HG03280 (cell line): Measurements from ENCODE around the gene TMEM204.

Experiments
- ATAC-seq: cut with Tn5 transposase; IDR thresholded peaks from one replicate; pipeline ENCODE4 v1.9.1; 2021; ENCODE audit warnings: mild to moderate bottlenecking, moderate library complexity; ENCODE audit not compliant: unreplicated experiment

Gene TMEM204

GRCh38 chr16:1533443-1533951 lies at the start of gene TMEM204:
TSS of gene TMEM204 (plus strand) at chr16:1533666. CDS start at chr16:1534276, 610 bp downstream.
- ATAC-seq: no peak

DNA sequence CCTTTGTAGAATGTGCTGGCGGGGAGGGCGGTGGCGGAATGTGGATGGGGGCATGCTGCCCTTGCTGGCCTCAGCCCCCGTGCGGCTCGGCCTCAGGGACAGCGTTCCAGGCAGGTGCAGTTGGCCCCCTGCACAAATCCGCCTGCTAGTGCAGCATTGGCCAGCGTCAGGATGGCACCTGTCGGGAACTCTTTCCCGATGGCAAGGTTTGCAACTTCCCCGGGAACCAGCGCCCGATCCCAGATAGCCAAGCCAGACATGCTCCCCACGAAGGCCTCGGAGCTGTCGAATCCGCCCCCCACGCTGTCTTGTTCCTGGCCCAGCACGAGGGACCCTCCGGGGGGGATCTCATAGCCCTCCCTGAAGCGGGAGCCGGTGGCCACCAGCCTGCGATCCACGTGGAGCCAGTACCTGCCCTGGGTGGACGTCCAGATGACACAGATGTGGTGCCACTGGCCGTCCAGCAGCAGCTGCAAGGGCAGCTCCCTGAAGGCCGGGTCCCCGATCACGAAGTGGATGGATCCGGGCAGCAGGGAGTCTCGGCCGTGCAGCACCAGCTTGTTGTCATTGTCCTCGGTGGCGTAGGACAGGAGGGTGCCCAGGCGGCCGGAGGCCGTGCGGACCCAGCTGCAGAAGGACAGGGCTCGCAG lies 47.5 kb upstream of the TMEM204 start:
- no peak for ATAC-seq

DNA sequence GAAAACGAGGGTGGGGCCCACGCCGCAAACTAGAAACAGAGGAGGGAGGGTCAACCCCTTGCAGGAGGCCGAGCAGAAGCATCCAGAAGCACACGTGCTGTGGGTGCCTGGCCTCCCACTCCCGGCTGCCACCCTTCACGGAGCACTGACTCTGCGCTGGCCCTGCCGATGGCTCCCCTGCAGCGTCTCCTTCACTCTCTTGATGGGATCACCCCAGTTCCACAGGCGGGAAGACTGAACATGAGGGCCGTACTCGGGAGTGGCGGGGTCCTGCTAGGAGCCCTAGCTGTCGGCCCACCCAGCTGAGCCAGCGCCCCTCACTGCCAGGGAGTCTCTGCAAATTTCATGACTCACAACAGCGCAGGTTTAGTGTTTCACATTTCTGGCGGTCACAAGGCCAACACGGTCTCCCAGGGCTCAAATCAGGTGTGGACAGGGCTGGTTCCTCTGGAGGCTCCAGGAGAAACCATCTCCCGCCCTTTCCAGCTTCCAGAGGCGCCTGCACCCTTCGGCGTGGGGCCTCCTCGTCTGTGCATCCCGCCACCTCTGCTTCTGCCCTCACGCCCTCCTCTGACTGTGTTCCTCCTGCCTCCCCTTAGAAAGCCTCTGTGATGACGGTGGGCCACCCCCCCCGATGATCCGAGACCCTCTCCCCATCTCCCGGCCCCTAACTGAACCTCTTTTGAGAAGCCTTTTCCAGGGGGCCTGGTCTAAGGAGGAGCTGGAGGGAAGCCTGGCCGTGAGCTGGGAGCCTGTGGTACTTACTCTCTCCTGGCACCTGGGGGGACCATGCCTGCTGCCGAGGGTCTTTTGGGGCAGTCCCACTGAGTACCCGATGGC lies 46.7 kb upstream of the TMEM204 start:
- ATAC-seq: no peak

DNA sequence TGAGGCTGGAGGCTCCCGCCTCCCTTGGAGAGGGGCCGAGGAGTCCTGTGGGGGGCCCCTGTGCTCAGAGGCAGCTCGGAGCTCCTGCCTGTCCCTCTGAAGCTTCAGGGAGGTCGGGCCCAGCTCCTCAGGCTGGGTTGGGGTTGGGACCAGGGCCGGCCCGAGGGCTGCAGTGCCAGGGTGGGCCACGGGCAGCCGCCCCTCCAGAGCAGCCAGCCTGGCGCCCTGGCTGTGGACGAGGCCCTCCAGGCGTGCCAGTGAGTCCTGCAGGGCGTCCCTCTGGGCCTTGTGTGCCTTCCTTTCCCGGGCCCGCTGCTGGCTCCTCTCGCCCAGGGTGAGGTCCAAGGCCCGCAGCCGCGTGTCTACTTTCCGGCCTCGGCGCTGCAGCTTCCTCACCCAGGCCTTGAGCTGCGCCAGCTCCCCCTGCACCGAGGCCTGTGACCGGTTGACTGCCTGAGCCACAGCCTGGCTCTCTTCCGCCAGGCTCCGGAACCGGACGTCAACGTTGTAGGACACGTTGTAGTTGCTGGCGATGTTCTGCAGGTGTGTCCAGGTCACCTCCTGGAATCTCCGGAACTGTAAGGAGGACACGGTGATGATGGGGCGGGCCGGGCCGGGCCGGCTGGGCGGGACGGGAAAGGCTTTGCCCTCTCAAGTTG lies 45.9 kb upstream of the TMEM204 start:
- no peak for ATAC-seq

GRCh38 chr16:1488054-1488601 lies 45.3 kb upstream of the TMEM204 start:
- no peak for ATAC-seq

DNA sequence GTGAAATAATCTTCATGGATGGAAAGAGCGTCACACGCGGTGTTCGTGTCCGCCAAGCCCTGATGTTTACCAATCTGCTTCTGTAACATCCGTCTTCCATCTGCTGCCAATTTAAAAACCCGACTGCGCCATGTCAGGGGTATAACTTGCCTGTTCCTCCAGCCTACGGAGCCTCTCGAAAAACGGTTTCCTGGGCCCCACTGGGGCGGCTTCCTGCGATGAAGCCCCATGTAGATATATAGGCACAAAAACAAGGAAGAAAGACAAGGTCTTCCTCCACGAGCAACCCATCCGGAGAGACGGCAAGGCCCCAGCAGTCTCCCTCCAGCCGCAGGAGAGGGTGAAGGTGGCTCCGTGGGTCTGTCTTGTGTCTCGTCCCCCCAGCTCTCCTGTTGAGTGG lies 44.8 kb upstream of the TMEM204 start, which contains the start of gene PTX4:
TSS of gene PTX4 (minus strand) at position 326 of the 400 bp plus-strand sequence. CDS start at position 291, 35 bp downstream.
- no peak for ATAC-seq

DNA sequence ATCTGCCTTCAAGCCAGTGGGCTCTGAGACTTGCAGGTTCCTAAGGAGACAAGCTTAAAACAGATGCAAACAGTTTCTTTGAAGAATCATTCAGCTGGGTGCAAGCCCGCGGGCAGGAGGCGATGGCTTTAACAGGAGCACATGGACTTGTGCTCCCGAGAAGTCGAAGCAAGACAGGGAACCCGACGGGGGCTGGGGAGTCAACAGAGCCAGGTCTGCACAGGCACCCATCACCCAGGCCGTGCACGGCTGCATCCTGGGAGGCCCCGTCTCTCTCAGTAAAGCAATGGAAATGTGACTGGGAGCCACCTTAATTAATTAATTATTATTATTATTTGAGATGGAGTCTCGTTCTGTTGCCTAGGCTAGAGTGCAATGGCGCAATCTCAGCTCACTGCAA lies 44.4 kb upstream of the TMEM204 start:
- no peak for ATAC-seq

- no peak for ATAC-seq
These were observed 42.1 kb upstream of the TMEM204 start for GRCh38 chr16:1491327-1491726.

GRCh38 chr16:1492082-1492922 lies 41.2 kb upstream of the TMEM204 start:
- ATAC-seq: no peak

GRCh38 chr16:1492923-1493745 lies 40.3 kb upstream of the TMEM204 start, which contains the start of gene TELO2:
TSS of gene TELO2 (plus strand) at chr16:1493360. CDS start at chr16:1494282, 922 bp downstream.
- ATAC-seq: peak; percentile 73

- no peak for ATAC-seq
These were observed 39.7 kb upstream of the TMEM204 start for GRCh38 chr16:1493746-1494094.

GRCh38 chr16:1494129-1494640 lies 39.3 kb upstream of the TMEM204 start:
- no peak for ATAC-seq

- no peak for ATAC-seq
These were observed 38.8 kb upstream of the TMEM204 start for GRCh38 chr16:1494711-1495110.

DNA sequence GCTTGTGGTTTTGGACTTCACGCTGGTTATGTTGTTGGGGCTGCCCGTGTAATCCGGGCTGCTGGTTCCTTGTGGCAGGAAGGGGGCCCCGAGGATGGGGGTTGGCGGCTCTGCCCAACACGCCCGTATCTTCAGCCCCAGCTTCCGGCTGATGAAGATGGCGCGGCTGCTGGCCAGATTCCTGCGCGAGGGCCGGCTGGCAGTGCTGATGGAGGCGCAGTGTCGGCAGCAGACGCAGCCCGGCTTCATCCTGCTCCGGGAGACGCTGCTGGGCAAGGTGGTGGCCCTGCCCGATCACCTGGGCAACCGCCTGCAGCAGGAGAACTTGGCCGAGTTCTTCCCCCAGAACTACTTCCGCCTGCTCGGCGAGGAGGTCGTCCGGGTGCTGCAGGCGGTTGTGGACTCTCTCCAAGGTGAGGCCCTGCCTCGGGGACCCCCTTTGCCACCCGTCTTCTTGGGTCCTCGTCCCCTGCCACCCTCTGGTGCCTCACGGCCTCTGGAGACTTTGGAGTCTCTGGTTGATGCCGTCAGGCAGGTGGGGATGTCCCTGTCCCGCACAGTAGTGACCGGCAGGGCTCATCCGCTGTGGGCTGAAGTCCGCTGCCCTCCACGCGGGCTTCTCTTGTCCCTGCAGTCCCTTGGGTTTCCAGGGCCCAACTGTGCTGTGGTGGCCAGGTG lies 38.1 kb upstream of the TMEM204 start:
- no peak for ATAC-seq

- ATAC-seq: no peak
These were observed 37.6 kb upstream of the TMEM204 start for GRCh38 chr16:1495889-1496262.

DNA sequence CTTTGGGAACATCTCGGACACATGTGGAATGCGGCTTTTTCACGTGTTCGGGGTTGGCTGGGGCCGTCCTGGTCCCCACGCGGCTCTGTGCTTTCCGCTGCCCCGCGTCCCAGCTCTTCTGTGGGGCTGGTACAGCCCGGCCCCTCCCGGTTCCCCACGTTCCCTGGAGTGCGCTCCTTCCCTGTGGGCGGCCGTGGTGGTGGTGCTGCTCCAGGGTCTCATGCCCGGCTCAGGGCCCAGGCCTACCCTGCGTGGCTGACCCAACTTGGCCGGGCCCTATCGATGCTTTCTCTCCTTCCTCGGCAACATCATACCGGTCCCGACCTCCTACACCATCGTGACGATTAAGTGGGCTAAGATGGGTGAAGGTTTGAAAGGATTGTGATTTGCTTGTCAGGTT lies 37.0 kb upstream of the TMEM204 start:
- ATAC-seq: no peak

DNA sequence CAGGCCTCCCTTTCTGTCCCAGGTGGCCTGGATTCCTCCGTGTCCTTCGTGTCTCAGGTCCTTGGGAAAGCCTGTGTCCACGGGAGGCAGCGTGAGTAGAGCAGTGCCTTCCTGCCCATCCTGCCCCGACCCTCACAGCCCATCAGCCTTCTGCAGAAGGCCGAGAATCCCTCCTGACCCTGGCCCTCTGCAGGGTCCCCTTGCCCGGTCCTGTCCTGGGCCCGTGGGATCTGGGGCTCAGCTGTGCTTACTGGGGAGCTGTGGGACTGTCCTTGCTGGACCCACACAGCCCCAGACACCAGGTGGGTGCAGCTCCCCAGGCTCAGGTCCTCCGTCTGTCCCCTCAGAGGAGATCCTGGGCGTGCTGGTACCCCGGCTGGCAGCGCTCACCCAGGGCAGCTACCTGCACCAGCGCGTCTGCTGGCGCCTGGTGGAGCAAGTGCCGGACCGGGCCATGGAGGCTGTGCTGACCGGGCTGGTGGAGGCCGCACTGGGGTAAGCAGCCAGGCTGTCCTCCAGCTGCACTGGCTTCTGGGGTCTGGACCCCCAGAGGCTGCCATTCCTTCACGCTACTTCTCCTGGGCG lies 36.4 kb upstream of the TMEM204 start:
- ATAC-seq: no peak
